ENCODE results near the gene GIMAP2. TPM values are rescaled to one million over a fixed set of nuclear protein-coding genes. Genes with fewer than 3 reads are reported as not detected.

The GIMAP2 gene
- total RNA-seq, 1 experiment from 2014 or later: not detected

DNA sequence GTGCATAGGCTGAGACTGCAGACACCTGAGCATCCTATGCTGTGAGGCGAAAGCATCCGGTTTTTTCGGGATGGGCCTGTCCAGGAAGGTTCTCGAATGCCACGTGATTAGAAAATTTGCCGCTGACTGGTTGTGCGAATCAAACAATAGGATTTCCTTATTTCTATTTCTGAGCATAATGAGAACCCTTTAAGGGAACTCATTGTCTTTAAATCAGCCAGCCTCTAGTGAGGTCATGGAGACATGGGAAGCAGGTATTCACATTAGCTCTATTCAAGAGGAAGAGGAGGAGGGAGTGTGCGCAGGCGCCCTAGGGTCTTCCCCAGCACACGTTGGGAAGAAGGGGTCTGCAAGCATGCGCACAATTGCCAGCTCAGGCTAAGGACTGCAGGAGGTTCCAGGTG lies 36.5 kb downstream of the GIMAP2 start:
- Histone ChIP-seq H2BK20ac (ENCODE audit: low read depth, low read length, poor library complexity, severe bottlenecking) (no peak overlapping the region), H3K27ac (ENCODE audit: insufficient read length, low read depth, low read length) (no peak overlapping the region), H3K27me3 (ENCODE audit: insufficient read depth, low read length) (peaks cover 7% of the 10 kb centered on the region; the same call in 1 of the 2 replicates), H3K9me3 (ENCODE audit: control insufficient read depth, low read depth, low read length) (no peaks in the 10 kb centered on the region), H3K4me2 (ENCODE audit: insufficient read depth, insufficient read length, low read length) (no peak overlapping the region), H4K20me1 (ENCODE audit: control insufficient read depth, insufficient read depth, insufficient read length) (no peaks in the 10 kb centered on the region), H2BK120ac (ENCODE audit: low read depth, low read length, poor library complexity, severe bottlenecking) (no peak overlapping the region), H3K79me2 (ENCODE audit: insufficient read depth, low read length) (no peaks in the 10 kb centered on the region), H2BK12ac (ENCODE audit: insufficient read length, low read depth, low read length) (no peak overlapping the region), H2BK5ac (ENCODE audit: insufficient read length, low read length) (no peak overlapping the region), H3K79me1 (ENCODE audit: insufficient read depth, low read depth, low read length, poor library complexity, severe bottlenecking) (no peaks in the 10 kb centered on the region), H4K5ac (ENCODE audit: insufficient read length, low read depth, low read length) (no peak overlapping the region), H4K91ac (ENCODE audit: insufficient read length, low read depth, low read length) (no peak overlapping the region), H3K14ac (ENCODE audit: insufficient read depth, low read length) (no peak overlapping the region), H2AK5ac (ENCODE audit: insufficient read length, low read length) (no peak overlapping the region), H3K56ac (ENCODE audit: insufficient read length, low read depth, low read length) (no peak overlapping the region), H3T11ph (ENCODE audit: low read length) (no peak overlapping the region), H3K4ac (ENCODE audit: low read depth, low read length) (no peak overlapping the region), H3K4me1 (ENCODE audit: insufficient read depth, low read length) (no peaks in the 10 kb centered on the region), H3K18ac (ENCODE audit: insufficient read length, low read depth, low read length) (no peak overlapping the region), H2BK15ac (ENCODE audit: low read depth, low read length) (no peak overlapping the region), H3K23me2 (ENCODE audit: insufficient read length, low read depth, low read length, poor library complexity, severe bottlenecking) (no peaks in the 10 kb centered on the region), H4K8ac (replicated peaks; ENCODE audit: insufficient read length, low read depth, low read length) (no peak overlapping the region), H2AFZ (ENCODE audit: low read length) (no peak overlapping the region), H3K23ac (ENCODE audit: insufficient read length, low read depth, low read length) (no peak overlapping the region), H3K9ac (ENCODE audit: extremely low read depth, insufficient read length, low read length) (no peak overlapping the region)
- Mint-ChIP-seq H3K27me3 (ENCODE audit: low read depth) (peaks cover 100% of the 10 kb centered on the region), H3K27ac (no peak overlapping the region), H3K4me3 (no peak overlapping the region), H3K36me3 (ENCODE audit: insufficient read depth in 1 of 3, low read depth in 3 of 3) (no peaks in the 10 kb centered on the region), H3K4me1 (no peaks in the 10 kb centered on the region), H3K9me3 (peaks cover 5 to 32% of the 10 kb centered on the region in 2 experiments; a peak in 3 of 5 replicates)
- TF ChIP-seq CTCF (conservative IDR thresholded peaks at IDR 0.05): no peak
- WGBS (ENCODE audit: extremely low coverage, insufficient read length, low lambda C conversion rate): no CpG with 5 or more reads among the region's 11 CpGs
- no peak for DNase-seq
